OCI-LY7 (cell line): ENCODE results near the gene TOP2B.

Source experiments
- CTCF ChIP-seq: fragments of 200-600 bp; sonication (generic); conservative IDR thresholded peaks from 2 replicates; pipeline ENCODE4 v1.5.1; 2014; ENCODE audit warnings: mild to moderate bottlenecking, antibody characterized with exemption, low read length, moderate library complexity, mixed read lengths
- EZH2phosphoT487 ChIP-seq: fragments of 200-600 bp; sonication (generic); IDR thresholded peaks from 2 replicates; pipeline ENCODE4 v1.6.1; 2018; ENCODE audit warnings: low read depth, borderline replicate concordance, mild to moderate bottlenecking, mixed run types, antibody characterized with exemption, low read length, moderate library complexity, mixed read lengths

GRCh38 chr3:25586167-25586505, 78.6 kb downstream of the TOP2B start:
- no peak for TF ChIP-seq CTCF
- no peak for TF ChIP-seq EZH2phosphoT487
